Measurements from ENCODE around the gene ADIPOR2. TPM values are rescaled to one million over a fixed set of nuclear protein-coding genes. Genes with fewer than 3 reads are reported as not detected.

The ADIPOR2 gene
- total RNA-seq, 2 experiments from 2014 or later = 51.7 to 52.6 TPM

- no peak overlapping the region for H3K27ac Mint-ChIP-seq
- ATAC-seq = no peak
- H3K27me3 Mint-ChIP-seq = no peaks in the 10 kb centered on the region
- peaks cover 6% of the 10 kb centered on the region for H3K36me3 Mint-ChIP-seq (ENCODE audit: low read depth)
- no peaks in the 10 kb centered on the region for H3K9me3 Mint-ChIP-seq (ENCODE audit: low read depth)
- POLR2A ChIA-PET = no interaction called here
- peaks cover 43% of the 10 kb centered on the region for H3K4me1 Mint-ChIP-seq
- H3K4me3 Mint-ChIP-seq = no peak overlapping the region
- CTCF ChIA-PET = interaction anchor here (0.6 kb wide), 3 partner anchors 13 to 71 kb away, joined by 3 to 4 read pairs (median 3); no protein-coding TSS in a partner anchor
- intact Hi-C loops (cut with DNase I, micrococcal nuclease) = no loop called here
- DNase-seq = no peak
Observed at GRCh38 chr12:1740161-1740948, 49.5 kb downstream of the ADIPOR2 start.

- no peaks in the 10 kb centered on the region for H3K27me3 Mint-ChIP-seq
- peaks cover 43% of the 10 kb centered on the region for H3K4me1 Mint-ChIP-seq
- intact Hi-C loops (cut with DNase I, micrococcal nuclease) = no loop called here
- DNase-seq = no peak
- peaks cover 2% of the 10 kb centered on the region for H3K9me3 Mint-ChIP-seq (ENCODE audit: low read depth)
- POLR2A ChIA-PET = no interaction called here
- H3K4me3 Mint-ChIP-seq = no peak overlapping the region
- CTCF ChIA-PET = interaction anchor here (0.5 to 0.8 kb wide), 3 partner anchors 72 to 884 kb away, joined by 3 to 4 read pairs (median 3); no protein-coding TSS in a partner anchor
- no peak for ATAC-seq
- H3K27ac Mint-ChIP-seq = no peak overlapping the region
- peaks cover 15% of the 10 kb centered on the region for H3K36me3 Mint-ChIP-seq (ENCODE audit: low read depth)
Observed at GRCh38 chr12:1741154-1741949, 50.5 kb downstream of the ADIPOR2 start.

- H3K27ac Mint-ChIP-seq = no peak overlapping the region
- ChIA-PET POLR2A (no interaction called here), CTCF (no interaction called here)
- peaks cover 21% of the 10 kb centered on the region for H3K4me1 Mint-ChIP-seq
- ATAC-seq (no peak), DNase-seq (no peak)
- peaks cover 36% of the 10 kb centered on the region for H3K36me3 Mint-ChIP-seq (ENCODE audit: low read depth)
- no peaks in the 10 kb centered on the region for H3K27me3 Mint-ChIP-seq
- intact Hi-C loops (cut with DNase I, micrococcal nuclease) = no loop called here
- H3K9me3 Mint-ChIP-seq (ENCODE audit: low read depth) = peaks cover 18% of the 10 kb centered on the region
- H3K4me3 Mint-ChIP-seq = no peak overlapping the region
Observed at GRCh38 chr12:1744932-1745331, 54.1 kb downstream of the ADIPOR2 start.

DNA sequence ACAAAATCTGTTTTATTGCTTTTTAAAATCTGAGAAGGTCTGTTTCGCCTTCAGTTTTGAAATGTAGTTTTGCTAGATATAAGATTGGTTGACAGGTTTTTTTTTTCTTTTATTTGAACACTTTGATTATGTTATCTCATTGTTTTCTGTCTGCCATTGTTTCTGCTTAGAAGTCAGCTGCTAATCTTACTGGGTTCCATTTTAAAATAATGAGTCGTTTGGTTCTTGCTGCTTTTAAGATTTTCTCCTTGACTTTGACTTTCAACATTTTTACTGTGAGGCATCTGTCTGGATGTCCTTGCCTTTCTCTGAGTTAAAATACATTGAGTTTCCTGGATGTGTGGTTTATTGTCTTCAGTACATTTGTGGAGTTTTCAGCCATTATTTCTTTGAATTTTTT, 56.7 kb downstream of the ADIPOR2 start:
- ATAC-seq (no peak), DNase-seq (no peak)
- Mint-ChIP-seq H3K9me3 (ENCODE audit: low read depth) (peaks cover 18% of the 10 kb centered on the region), H3K4me3 (no peak overlapping the region), H3K27ac (no peak overlapping the region), H3K4me1 (no peaks in the 10 kb centered on the region), H3K27me3 (no peaks in the 10 kb centered on the region), H3K36me3 (ENCODE audit: low read depth) (peaks cover 36% of the 10 kb centered on the region)
- POLR2A ChIA-PET = no interaction called here
- intact Hi-C loops (cut with DNase I, micrococcal nuclease) = no loop called here
- CTCF ChIA-PET = interaction anchor here (0.6 to 1.0 kb wide), 3 partner anchors 74 to 113 kb away, joined by 3 read pairs; no protein-coding TSS in a partner anchor

GRCh38 chr12:1749019-1749418, 58.1 kb downstream of the ADIPOR2 start:
- POLR2A ChIA-PET = no interaction called here
- H3K27ac Mint-ChIP-seq = no peak overlapping the region
- H3K9me3 Mint-ChIP-seq (ENCODE audit: low read depth) = peaks cover 18% of the 10 kb centered on the region
- peaks cover 34% of the 10 kb centered on the region for H3K36me3 Mint-ChIP-seq (ENCODE audit: low read depth)
- CTCF ChIA-PET = interaction anchor here (1.6 kb wide), 1 partner anchor 96 kb away, joined by 4 read pairs; no protein-coding TSS in a partner anchor
- no peaks in the 10 kb centered on the region for H3K27me3 Mint-ChIP-seq
- intact Hi-C loops (cut with DNase I, micrococcal nuclease) = no loop called here
- H3K4me1 Mint-ChIP-seq = no peaks in the 10 kb centered on the region
- no peak overlapping the region for H3K4me3 Mint-ChIP-seq
- ATAC-seq (no peak), DNase-seq (no peak)

GRCh38 chr12:1750300-1750699, 59.4 kb downstream of the ADIPOR2 start:
- Mint-ChIP-seq H3K27me3 (no peaks in the 10 kb centered on the region), H3K36me3 (ENCODE audit: low read depth) (peaks cover 37% of the 10 kb centered on the region), H3K9me3 (ENCODE audit: low read depth) (peaks cover 18% of the 10 kb centered on the region), H3K4me1 (no peaks in the 10 kb centered on the region), H3K27ac (no peak overlapping the region), H3K4me3 (no peak overlapping the region)
- intact Hi-C loops (cut with DNase I, micrococcal nuclease) = no loop called here
- POLR2A ChIA-PET = no interaction called here
- CTCF ChIA-PET = interaction anchor here (1.6 kb wide), 1 partner anchor 97 kb away, joined by 4 read pairs; no protein-coding TSS in a partner anchor
- ATAC-seq (no peak), DNase-seq (no peak)

- CTCF ChIA-PET = no interaction called here
- no peak for DNase-seq
- H3K4me1 Mint-ChIP-seq = peaks cover 7% of the 10 kb centered on the region
- no peak overlapping the region for H3K27ac Mint-ChIP-seq
- no peak for ATAC-seq
- POLR2A ChIA-PET = no interaction called here
- no peaks in the 10 kb centered on the region for H3K9me3 Mint-ChIP-seq (ENCODE audit: low read depth)
- H3K36me3 Mint-ChIP-seq (ENCODE audit: low read depth) = peaks cover 39% of the 10 kb centered on the region
- intact Hi-C loops (cut with DNase I, micrococcal nuclease) = no loop called here
- no peaks in the 10 kb centered on the region for H3K27me3 Mint-ChIP-seq
- no peak overlapping the region for H3K4me3 Mint-ChIP-seq
Observed at GRCh38 chr12:1758376-1758775, 67.5 kb downstream of the ADIPOR2 start.

GRCh38 chr12:1758887-1759286, 68.0 kb downstream of the ADIPOR2 start:
- CTCF ChIA-PET = no interaction called here

GRCh38 chr12:1760566-1761382, 69.9 kb downstream of the ADIPOR2 start:
- H3K4me3 Mint-ChIP-seq = no peak overlapping the region
- no peaks in the 10 kb centered on the region for H3K9me3 Mint-ChIP-seq (ENCODE audit: low read depth)
- H3K36me3 Mint-ChIP-seq (ENCODE audit: low read depth) = peaks cover 30% of the 10 kb centered on the region
- POLR2A ChIA-PET = no interaction called here
- no peak for ATAC-seq
- intact Hi-C loops (cut with DNase I, micrococcal nuclease) = no loop called here
- no peak overlapping the region for H3K27ac Mint-ChIP-seq
- peaks cover 9% of the 10 kb centered on the region for H3K4me1 Mint-ChIP-seq
- no peaks in the 10 kb centered on the region for H3K27me3 Mint-ChIP-seq
- no peak for DNase-seq
- CTCF ChIA-PET = interaction anchor here (0.7 to 1.1 kb wide), 5 partner anchors 12 to 179 kb away, joined by 3 to 7 read pairs (median 4); no protein-coding TSS in a partner anchor

More at GRCh38 chr12:1758887-1759286, 68.0 kb downstream of the ADIPOR2 start:
- H3K4me1 Mint-ChIP-seq = peaks cover 7% of the 10 kb centered on the region
- H3K27me3 Mint-ChIP-seq = no peaks in the 10 kb centered on the region
- POLR2A ChIA-PET = no interaction called here
- peaks cover 39% of the 10 kb centered on the region for H3K36me3 Mint-ChIP-seq (ENCODE audit: low read depth)
- no peak overlapping the region for H3K4me3 Mint-ChIP-seq
- intact Hi-C loops (cut with DNase I, micrococcal nuclease) = no loop called here
- H3K27ac Mint-ChIP-seq = no peak overlapping the region
- ATAC-seq (no peak), DNase-seq (no peak)
- H3K9me3 Mint-ChIP-seq (ENCODE audit: low read depth) = no peaks in the 10 kb centered on the region

DNA sequence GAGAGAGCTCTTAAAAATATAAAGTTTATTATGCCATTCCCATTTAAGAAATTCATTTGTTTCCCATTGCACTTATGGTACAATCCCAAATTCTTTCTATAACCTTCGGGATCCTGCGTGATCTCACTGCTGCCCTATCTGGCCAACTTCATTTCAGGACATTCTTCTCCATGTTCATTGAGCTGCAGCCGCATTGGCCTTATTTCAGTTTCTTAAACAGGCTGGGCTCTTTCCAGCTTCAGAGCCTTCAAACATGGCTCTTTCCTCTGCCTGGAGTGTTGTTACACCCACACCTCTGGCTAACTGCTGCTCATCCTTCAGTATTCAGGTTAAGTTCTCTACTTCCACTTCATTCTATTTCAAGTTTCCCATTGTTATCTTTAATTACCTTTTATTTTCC, 71.0 kb downstream of the ADIPOR2 start:
- Mint-ChIP-seq H3K36me3 (ENCODE audit: low read depth) (peaks cover 25% of the 10 kb centered on the region), H3K9me3 (ENCODE audit: low read depth) (no peaks in the 10 kb centered on the region), H3K4me3 (no peak overlapping the region), H3K27ac (no peak overlapping the region), H3K4me1 (peaks cover 9% of the 10 kb centered on the region), H3K27me3 (no peaks in the 10 kb centered on the region)
- ATAC-seq (no peak), DNase-seq (no peak)
- intact Hi-C loops (cut with DNase I, micrococcal nuclease) = no loop called here
- ChIA-PET POLR2A (no interaction called here), CTCF (interaction anchor here (0.7 to 1.1 kb wide), 6 partner anchors 10 to 178 kb away, joined by 3 to 7 read pairs (median 4); no protein-coding TSS in a partner anchor)

DNA sequence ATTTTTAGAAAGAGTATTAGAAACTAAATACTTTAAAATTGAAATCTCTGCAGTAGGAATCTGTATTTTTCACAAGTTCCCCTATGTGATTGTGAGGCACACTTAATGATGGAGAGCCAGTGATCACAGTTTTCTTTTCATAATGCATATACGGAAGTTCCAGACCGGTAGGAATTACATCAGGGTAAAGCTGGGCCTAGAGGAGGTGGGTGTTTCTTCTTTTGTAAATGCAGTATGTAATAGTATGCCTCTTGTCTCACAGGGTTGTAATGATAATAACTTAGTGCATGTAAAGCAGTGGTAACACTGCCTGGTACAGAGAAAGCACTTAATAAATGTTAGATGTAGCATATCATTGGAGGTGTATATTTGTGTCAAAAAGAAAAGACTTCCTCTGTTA, 72.3 kb downstream of the ADIPOR2 start:
- intact Hi-C loops (cut with DNase I, micrococcal nuclease) = no loop called here

More for the DNA sequence above, 72.3 kb downstream of the ADIPOR2 start:
- CTCF ChIA-PET = interaction anchor here (1.2 kb wide), 1 partner anchor 10 kb away, joined by 3 read pairs; no protein-coding TSS in a partner anchor
- DNase-seq (no peak), ATAC-seq (no peak)
- POLR2A ChIA-PET = no interaction called here
- Mint-ChIP-seq H3K4me1 (peaks cover 10% of the 10 kb centered on the region), H3K27me3 (no peaks in the 10 kb centered on the region), H3K4me3 (no peak overlapping the region), H3K27ac (no peak overlapping the region), H3K36me3 (ENCODE audit: low read depth) (peaks cover 17% of the 10 kb centered on the region), H3K9me3 (ENCODE audit: low read depth) (no peaks in the 10 kb centered on the region)

All from activated CD4-positive, alpha-beta T cell treated with anti-CD3 and anti-CD28 coated beads for 36 hours (primary cell).